Endothelial cell of umbilical vein (primary cell): ENCODE data around the gene PHC3.
"Not testable (repeated sequence)": the region's sequence is repeated elsewhere in the genome, so short reads cannot be mapped to it uniquely, and the experiment has no call there.

ENCODE experiments used
- EZH2 ChIP-seq: IDR thresholded peaks from 2 replicates; pipeline ENCODE4 v1.6.1; 2012; ENCODE audit warnings: borderline replicate concordance, low read depth, mild to moderate bottlenecking, moderate library complexity, low read length, inconsistent platforms; ENCODE audit not compliant: severe bottlenecking
- GATA2 ChIP-seq: IDR thresholded peaks from 2 replicates; pipeline ENCODE4 v1.7.0; 2011; ENCODE audit warnings: low read depth, mild to moderate bottlenecking, moderate library complexity, mixed read lengths, low read length; ENCODE audit not compliant: insufficient read length, insufficient read depth
- JUN ChIP-seq: IDR thresholded peaks from 2 replicates; pipeline ENCODE4 v1.6.1; 2011; ENCODE audit warnings: borderline replicate concordance, low read depth; ENCODE audit not compliant: insufficient read length, insufficient read depth
- MYC ChIP-seq: IDR thresholded peaks from one replicate; pipeline ENCODE4 v1.6.1; 2011; ENCODE audit warnings: mild to moderate bottlenecking, low read depth, low read length
- POLR2A ChIP-seq: IDR thresholded peaks from 2 replicates; pipeline ENCODE4 v1.6.1; 2012; ENCODE audit warnings: low read depth, mild to moderate bottlenecking, control low read depth, low read length
- POLR2AphosphoS5 ChIP-seq: IDR thresholded peaks from 2 replicates; pipeline ENCODE4 v1.6.1; 2012; ENCODE audit warnings: low read depth, mild to moderate bottlenecking, control low read depth, low read length, moderate library complexity; ENCODE audit not compliant: insufficient read depth
- TF ChIP-seq, protein P1 (sequence below), 2 donors: IDR thresholded peaks; 1 replicate in 1 of 2; 2 replicates in 1 of 2; pipeline ENCODE4 v1.5.1; 2011; ENCODE audit warnings: low read length in 2 of 2, mild to moderate bottlenecking in 2 of 2, moderate library complexity in 2 of 2, control low read depth in 1 of 2, inconsistent platforms in 1 of 2, low read depth in 1 of 2; ENCODE audit not compliant: insufficient read depth in 1 of 2; ENCODE audit errors: extremely low read depth in 1 of 2
- TF ChIP-seq, protein P2 (sequence below): IDR thresholded peaks from 2 replicates; pipeline ENCODE4 v1.6.1; 2011; ENCODE audit not compliant: insufficient read depth, insufficient read length

DNA sequence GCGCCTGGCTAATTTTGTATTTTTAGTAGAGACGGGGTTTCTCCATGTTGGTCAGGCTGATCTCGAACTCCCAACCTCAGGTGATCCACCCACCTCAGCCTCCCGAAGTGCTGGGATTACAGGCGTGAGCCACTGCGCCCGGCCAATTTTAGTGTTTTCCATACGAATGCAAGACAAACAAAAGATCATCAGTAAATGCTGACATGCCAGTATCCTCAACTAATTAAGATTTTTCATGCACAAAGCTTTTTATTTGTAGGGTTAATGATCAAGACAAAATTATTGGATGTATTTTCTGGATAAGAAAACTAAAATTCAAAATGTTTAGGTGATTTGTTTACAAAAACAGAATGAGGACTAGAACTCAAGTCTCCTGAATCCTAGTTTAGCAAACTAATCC lies 67.4 kb downstream of the PHC3 start:
- TF ChIP-seq, protein P1, sequence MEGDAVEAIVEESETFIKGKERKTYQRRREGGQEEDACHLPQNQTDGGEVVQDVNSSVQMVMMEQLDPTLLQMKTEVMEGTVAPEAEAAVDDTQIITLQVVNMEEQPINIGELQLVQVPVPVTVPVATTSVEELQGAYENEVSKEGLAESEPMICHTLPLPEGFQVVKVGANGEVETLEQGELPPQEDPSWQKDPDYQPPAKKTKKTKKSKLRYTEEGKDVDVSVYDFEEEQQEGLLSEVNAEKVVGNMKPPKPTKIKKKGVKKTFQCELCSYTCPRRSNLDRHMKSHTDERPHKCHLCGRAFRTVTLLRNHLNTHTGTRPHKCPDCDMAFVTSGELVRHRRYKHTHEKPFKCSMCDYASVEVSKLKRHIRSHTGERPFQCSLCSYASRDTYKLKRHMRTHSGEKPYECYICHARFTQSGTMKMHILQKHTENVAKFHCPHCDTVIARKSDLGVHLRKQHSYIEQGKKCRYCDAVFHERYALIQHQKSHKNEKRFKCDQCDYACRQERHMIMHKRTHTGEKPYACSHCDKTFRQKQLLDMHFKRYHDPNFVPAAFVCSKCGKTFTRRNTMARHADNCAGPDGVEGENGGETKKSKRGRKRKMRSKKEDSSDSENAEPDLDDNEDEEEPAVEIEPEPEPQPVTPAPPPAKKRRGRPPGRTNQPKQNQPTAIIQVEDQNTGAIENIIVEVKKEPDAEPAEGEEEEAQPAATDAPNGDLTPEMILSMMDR (IDR thresholded peaks at IDR 0.05; ENCODE audit: extremely low read depth in 1 of 2, insufficient read depth in 1 of 2, low read depth in 1 of 2, low read length in 2 of 2): not testable (repeated sequence)
- not testable (repeated sequence) for TF ChIP-seq POLR2AphosphoS5, EZH2, POLR2A, GATA2, MYC, JUN
- TF ChIP-seq, protein P2, sequence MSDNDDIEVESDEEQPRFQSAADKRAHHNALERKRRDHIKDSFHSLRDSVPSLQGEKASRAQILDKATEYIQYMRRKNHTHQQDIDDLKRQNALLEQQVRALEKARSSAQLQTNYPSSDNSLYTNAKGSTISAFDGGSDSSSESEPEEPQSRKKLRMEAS: not testable (repeated sequence)
